ENCODE data around the gene QSOX2.

DNA sequence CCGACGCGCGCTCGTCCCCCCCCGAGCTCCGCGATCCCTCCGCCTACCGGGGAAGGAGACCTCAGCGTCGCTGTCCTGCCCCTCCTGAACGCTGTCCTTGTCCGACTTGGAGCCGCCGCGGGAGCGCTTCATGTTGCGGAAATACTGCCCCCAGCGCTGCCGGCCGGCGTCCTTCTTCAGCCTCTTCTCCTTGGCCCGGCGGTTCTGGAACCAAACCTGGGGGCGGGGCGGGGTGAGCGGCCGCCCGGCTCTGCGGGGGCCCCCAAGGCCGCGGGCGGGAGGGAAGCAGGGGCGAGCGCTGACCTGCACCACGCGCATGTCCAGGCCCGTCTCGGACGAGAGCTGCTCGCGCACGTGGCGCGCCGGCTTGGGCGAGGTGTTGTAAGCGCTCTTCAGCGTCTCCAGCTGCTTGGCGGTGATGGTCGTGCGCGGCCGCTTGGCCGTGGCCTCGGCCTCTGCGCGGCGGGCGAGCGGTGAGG lies 47.0 kb downstream of the QSOX2 start:
- TF ChIP-seq CTCF (IDR thresholded peaks at IDR 0.05) = no peak
- no peak for TF ChIP-seq POLR2A (IDR thresholded peaks at IDR 0.05)
- TF ChIP-seq POLR2AphosphoS5 (IDR thresholded peaks at IDR 0.05) = no peak
